Measurements from ENCODE around the gene PYCR2.

GRCh38 chr1:225973158-225973557 lies 49.1 kb upstream of the PYCR2 start:
- TF ChIP-seq DPF2 (IDR thresholded peaks at IDR 0.05), result no peak
- TF ChIP-seq CTCF (IDR thresholded peaks at IDR 0.05 in 2 of 3, conservative IDR thresholded peaks at IDR 0.05 in 1 of 3; ENCODE audit: control insufficient read depth in 2 of 3, extremely low read depth in 1 of 3, insufficient read depth in 1 of 3, low read depth in 3 of 3, low read length in 3 of 3), result no peak
- no peak for TF ChIP-seq REST (IDR thresholded peaks at IDR 0.05; ENCODE audit: low read depth, low read length)
- no peak for TF ChIP-seq YY1 (IDR thresholded peaks at IDR 0.05; ENCODE audit: low read depth, low read length)
- TF ChIP-seq CHD2 (IDR thresholded peaks at IDR 0.05; ENCODE audit: borderline replicate concordance, low read depth, low read length), result no peak
- TF ChIP-seq POLR2AphosphoS5 (IDR thresholded peaks at IDR 0.05; ENCODE audit: low read length), result no peak
- TF ChIP-seq TAF1 (IDR thresholded peaks at IDR 0.05; ENCODE audit: borderline replicate concordance, low read depth, low read length), result no peak
- no peak for TF ChIP-seq NR2C2 (IDR thresholded peaks at IDR 0.05; ENCODE audit: borderline replicate concordance, control insufficient read depth, insufficient read length, low read depth)
